HL-60/S4 (cell line): ENCODE results near the gene MITF.

Experiments
- in situ Hi-C: fragments of 300-500 bp; cut with MboI; formaldehyde crosslinking; loops from 2 replicates; pipeline ENCODE4 v1.14.3; 2022; ENCODE audit warnings: low sequenced_read_pairs

Gene MITF

DNA sequence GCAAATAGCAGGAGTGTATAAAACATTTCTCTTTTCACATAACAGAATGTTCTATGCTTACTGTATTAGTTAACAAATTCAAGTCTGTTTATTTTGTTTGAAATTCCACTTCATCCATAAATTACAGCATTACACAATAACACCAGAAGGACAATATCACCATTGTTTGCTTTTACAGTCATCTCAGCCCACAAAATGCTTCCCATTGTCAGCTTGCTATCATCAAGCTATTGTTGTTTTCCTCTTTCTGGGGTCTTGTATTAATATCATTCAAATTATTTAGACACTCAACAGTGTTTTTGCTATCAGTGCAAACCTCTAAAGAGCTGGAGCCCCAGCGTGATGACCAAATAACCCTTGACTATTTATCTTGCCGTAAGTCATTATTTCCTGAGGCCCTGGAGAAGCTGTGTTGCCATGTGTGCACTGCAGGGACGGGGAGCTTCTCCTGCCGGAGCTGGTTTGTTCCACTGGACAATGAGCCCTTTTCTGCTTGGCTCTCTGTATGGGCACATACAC, 261.4 kb downstream of the MITF start:
- in situ Hi-C loops: no loop called here

DNA sequence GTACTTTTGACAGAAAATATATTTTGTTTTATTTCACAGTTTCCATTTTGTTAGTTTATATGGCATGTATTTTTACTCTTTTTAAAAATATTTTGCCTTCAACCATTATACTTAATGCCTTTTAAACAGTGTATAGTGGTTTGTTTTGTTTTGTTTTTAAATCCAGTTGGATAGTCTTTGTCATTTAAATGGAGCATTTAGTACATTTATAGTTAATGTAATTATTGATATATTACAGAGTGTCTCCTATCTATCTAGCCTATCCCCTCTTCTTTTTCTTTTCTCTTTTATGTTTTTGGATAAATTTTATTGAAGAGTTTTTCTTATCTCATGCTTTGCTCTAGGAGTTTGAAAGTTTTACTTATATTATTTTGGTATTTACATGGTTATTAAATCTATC, 263.9 kb downstream of the MITF start:
- in situ Hi-C loops: no loop called here

DNA sequence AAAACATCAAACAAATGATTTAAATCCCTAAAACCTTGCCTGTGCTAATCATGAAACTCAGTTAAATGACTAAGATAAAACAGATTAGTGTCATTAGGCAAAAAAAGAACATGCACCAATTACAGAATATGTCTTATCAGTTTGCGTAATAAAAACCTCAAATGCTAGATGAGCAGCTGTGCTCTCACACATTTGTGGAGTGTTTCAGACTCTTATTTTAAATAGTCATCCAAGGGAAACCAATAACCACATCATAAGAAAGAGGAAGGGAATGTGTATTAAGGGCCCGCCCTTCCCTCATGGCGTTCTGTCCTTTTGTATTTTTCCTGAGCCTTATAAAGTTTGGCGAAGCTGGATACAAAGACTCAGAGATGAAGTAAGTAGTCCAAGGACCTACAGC, 266.8 kb downstream of the MITF start:
- in situ Hi-C loops: no loop called here

DNA sequence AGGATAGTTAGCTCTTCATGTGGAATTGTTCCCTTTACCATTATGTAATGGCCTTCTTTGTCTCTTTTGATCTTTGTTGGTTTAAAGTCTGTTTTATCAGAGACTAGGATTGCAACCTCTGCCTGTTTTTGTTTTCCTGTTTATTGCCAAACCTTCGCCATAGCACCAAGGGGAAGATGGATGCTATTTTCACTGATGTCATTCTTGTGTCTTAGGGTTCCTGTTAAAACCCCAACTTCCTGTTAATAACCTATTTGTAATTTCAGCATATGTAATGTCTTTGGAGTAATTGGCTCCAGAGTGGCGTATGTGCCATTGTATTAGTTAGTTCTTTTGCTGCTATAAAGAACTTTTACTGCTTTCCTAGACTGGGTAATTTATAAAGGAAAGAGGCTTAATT, 271.1 kb downstream of the MITF start:
- in situ Hi-C loops: no loop called here

DNA sequence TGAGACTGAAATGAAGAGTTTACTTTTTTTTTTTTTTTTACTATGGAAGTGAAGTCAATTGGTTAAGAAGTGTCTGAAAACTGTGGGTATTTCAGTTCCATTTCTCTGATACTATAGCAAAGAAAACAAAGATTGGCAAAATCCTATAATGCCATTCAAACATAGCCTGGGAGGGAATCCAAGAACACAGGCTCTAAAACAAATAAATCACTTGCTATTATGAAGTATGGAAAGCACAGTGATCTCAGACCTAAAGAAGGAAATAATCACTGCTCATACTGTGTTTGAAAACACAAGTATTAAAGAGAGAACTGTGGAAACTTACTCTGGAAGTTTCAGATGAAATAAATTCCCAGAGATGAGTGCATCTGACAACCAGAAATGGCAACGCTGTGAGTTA, 272.3 kb downstream of the MITF start:
- in situ Hi-C loops: no loop called here
